ENCODE data around the gene LTBP1. TPM values are rescaled to one million over a fixed set of nuclear protein-coding genes. Genes with fewer than 3 reads are reported as not detected.
"Not testable (repeated sequence)": the region's sequence is repeated elsewhere in the genome, so short reads cannot be mapped to it uniquely, and the experiment has no call there.

The LTBP1 gene
- total RNA-seq, 2 experiments from 2014 or later: 0.37 to 0.50 TPM

DNA sequence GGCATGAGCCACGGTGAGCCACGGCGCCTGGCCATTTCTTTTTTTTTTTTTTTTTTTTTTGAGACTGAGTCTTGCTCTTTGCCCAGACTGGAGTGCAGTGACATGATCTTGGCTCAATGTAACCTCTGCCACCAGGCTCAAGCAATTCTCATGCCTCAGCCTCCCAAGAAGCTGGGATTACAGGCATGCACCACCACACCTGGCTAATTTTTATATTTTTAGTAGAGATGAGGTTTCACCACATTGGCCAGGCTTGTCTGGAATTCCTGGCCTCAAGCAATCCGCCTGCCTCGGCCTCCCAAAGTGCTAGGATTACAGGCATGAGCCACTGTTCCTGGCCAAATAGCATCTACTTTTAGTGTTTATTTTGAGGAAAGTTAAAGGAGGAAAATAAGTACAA, 25.3 kb upstream of the LTBP1 start:
- H3K36me3 Mint-ChIP-seq; H3K9me3 Mint-ChIP-seq (ENCODE audit: low read depth); ATAC-seq; H3K4me3 Mint-ChIP-seq; CTCF ChIA-PET; H3K4me1 Mint-ChIP-seq; H3K27ac Mint-ChIP-seq: not testable (repeated sequence)
- H3K27me3 Mint-ChIP-seq: peaks cover 11% of the 10 kb centered on the region
- DNase-seq: peak; percentile 1

DNA sequence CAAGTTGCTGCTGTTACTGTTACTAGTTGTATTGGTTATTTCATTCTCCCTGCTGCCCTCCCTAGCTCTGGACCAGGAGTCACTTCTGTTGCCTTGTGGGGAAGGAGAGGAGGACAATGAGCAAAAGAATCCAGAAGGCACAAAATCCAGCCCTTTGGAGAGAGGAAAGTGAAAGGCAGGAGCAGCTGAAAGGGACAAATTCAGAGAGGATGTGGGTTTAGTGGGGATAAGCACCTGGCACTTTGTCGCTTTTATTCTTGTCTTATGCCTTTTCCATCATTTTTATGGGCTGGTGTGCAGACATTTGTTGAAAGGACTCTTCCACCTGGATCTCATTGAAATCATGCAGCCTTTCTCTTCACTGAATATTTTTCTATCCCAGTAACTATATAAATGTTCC, 24.3 kb upstream of the LTBP1 start:
- Mint-ChIP-seq H3K36me3 (no peaks in the 10 kb centered on the region), H3K9me3 (ENCODE audit: low read depth) (no peaks in the 10 kb centered on the region)

DNA sequence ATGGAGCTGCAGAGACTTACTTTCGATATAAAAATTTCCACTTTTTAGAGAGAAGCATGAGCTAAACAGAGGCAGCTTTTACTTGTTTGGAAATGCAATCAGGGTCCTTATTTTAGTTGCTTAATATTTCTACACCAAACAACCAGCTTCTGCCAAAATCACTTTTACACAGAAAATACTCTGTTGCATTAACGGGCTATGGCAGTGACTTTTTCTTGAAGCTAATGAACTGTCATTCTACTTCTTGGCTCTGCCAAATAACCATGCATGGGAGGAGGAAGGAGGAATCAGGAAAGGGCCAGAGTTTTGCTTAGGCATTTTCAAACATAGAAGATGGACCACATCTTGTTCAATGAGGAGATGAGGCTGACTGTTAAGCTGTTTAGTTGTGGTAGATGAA, 23.6 kb upstream of the LTBP1 start:
- no peak overlapping the region for H3K4me3 Mint-ChIP-seq
- no peak overlapping the region for H3K27ac Mint-ChIP-seq
- ATAC-seq (no peak), DNase-seq (no peak)
- H3K4me1 Mint-ChIP-seq: no peaks in the 10 kb centered on the region
- CTCF ChIA-PET: no interaction called here
- H3K9me3 Mint-ChIP-seq (ENCODE audit: low read depth): no peaks in the 10 kb centered on the region
- H3K27me3 Mint-ChIP-seq: peaks cover 24% of the 10 kb centered on the region
- no peaks in the 10 kb centered on the region for H3K36me3 Mint-ChIP-seq

More for the DNA sequence above, 24.3 kb upstream of the LTBP1 start:
- ATAC-seq: no peak
- DNase-seq: peak; percentile 1
- Mint-ChIP-seq H3K27me3 (peaks cover 20% of the 10 kb centered on the region), H3K4me1 (no peaks in the 10 kb centered on the region), H3K4me3 (no peak overlapping the region), H3K27ac (no peak overlapping the region)
- CTCF ChIA-PET: no interaction called here

DNA sequence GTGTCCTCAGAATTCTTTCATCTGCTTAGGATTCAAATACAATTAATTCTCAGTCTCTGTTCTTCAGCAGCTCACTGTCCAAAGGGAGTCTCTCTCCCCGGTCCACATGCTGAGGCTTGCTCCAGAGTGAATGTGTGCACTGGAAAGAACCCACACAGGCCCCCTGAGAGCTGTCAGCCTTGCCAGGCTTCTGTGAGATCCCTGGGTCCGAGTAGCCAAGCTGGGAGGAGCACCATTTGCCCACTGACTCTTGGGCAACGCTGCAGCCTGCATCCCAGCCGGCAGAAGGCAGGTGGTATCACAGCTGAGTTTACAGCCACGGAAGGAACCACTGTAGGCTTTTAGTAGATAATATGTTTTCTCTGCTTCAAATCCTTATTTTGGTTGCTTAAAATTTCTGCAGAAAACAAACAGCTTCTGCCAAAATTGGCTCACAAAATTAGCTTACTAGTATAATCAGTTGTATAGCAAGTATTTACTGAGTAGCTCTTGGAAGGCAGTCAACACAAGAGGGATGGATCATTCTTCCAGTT, 21.4 kb upstream of the LTBP1 start:
- no peaks in the 10 kb centered on the region for H3K4me1 Mint-ChIP-seq
- CTCF ChIA-PET: no interaction called here
- peaks cover 24% of the 10 kb centered on the region for H3K27me3 Mint-ChIP-seq

DNA sequence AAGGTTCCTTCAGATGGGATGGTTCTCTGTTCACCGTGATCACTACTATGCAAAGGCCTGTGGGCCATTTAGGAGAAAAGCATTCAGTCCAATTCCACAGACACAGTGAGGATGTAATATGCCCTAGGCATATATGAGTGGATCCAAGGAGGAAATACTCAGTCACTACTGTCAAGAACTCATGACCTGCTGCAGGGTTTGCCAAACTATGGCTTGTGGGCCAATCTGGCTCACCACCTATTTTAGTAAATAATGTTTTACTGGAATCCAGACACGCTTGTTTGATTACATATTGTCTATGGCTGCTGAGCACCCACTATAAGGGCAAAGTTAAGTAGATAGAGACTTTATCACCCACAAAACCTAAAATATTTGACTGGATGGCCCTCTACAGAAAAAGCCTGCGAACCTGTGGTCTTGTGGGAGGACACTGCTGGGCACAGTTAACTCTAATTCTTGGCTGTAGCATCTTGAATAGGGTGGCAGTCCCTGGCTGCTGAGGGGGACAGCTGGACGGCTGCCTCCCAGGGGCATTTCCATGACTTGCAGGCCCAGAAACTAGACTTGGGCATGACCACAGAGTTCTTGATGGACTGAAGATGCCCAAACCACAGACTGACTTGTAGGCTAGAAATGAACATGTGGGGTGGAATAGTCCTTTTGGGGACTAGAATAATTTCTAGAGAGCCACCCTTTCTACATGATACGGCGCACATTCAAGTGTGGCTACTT, 20.6 kb upstream of the LTBP1 start:
- peaks cover 24% of the 10 kb centered on the region for H3K27me3 Mint-ChIP-seq
- CTCF ChIA-PET: no interaction called here
- no peak for ATAC-seq

More for the DNA sequence above, 21.4 kb upstream of the LTBP1 start:
- ATAC-seq (no peak), DNase-seq (peak; percentile 31)
- H3K36me3 Mint-ChIP-seq: no peaks in the 10 kb centered on the region
- no peaks in the 10 kb centered on the region for H3K9me3 Mint-ChIP-seq (ENCODE audit: low read depth)
- H3K27ac Mint-ChIP-seq: no peak overlapping the region
- no peak overlapping the region for H3K4me3 Mint-ChIP-seq

DNA sequence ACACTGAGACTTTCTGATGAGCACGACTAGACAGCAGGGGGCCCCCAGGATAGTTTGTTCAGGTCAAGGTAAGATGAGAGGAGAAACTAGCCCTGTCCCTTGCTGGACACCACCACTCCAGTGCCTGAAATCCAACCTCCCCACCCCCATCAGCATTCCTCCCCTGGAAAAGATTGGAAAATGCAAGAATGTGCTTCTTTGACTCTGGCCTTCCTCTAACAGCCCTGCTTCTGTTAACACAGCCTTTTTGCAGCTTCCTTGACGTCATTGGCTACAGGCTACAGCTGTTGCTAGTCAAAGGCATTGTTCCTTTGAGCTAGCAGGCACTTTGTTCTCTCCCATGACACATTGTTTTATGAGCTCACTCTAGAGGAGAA, 20.1 kb upstream of the LTBP1 start:
- no peaks in the 10 kb centered on the region for H3K9me3 Mint-ChIP-seq (ENCODE audit: low read depth)
- DNase-seq (no peak), ATAC-seq (no peak)
- H3K4me1 Mint-ChIP-seq: no peaks in the 10 kb centered on the region
- no peaks in the 10 kb centered on the region for H3K36me3 Mint-ChIP-seq
- CTCF ChIA-PET: no interaction called here
- no peak overlapping the region for H3K27ac Mint-ChIP-seq
- peaks cover 27% of the 10 kb centered on the region for H3K27me3 Mint-ChIP-seq
- H3K4me3 Mint-ChIP-seq: no peak overlapping the region

More for the DNA sequence above, 20.6 kb upstream of the LTBP1 start:
- Mint-ChIP-seq H3K4me1 (no peaks in the 10 kb centered on the region), H3K4me3 (no peak overlapping the region), H3K36me3 (no peaks in the 10 kb centered on the region), H3K27ac (no peak overlapping the region), H3K9me3 (ENCODE audit: low read depth) (no peaks in the 10 kb centered on the region)
- peak; percentile 29 for DNase-seq

DNA sequence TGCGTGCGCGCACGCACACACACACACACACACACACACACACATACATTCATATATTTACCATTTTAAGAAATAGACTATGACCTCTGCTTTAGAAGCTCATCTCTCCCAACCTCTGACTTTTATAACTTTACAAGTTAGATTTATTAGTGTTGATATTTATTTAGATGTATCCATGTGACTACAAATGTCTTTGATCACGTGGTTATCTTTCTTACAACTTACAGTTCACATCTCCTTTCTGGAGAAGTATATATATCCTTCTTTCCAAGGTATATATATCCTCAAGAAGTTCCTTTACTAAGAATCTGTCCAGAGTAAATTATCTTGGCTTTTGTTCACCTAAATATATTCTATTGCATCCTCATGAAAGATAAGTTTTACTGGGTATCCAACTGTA, 16.3 kb upstream of the LTBP1 start:
- Mint-ChIP-seq H3K4me3 (no peak overlapping the region), H3K27ac (no peak overlapping the region), H3K9me3 (ENCODE audit: low read depth) (no peaks in the 10 kb centered on the region), H3K4me1 (no peaks in the 10 kb centered on the region), H3K27me3 (peaks cover 27% of the 10 kb centered on the region), H3K36me3 (no peaks in the 10 kb centered on the region)
- CTCF ChIA-PET: no interaction called here
- ATAC-seq (no peak), DNase-seq (no peak)

DNA sequence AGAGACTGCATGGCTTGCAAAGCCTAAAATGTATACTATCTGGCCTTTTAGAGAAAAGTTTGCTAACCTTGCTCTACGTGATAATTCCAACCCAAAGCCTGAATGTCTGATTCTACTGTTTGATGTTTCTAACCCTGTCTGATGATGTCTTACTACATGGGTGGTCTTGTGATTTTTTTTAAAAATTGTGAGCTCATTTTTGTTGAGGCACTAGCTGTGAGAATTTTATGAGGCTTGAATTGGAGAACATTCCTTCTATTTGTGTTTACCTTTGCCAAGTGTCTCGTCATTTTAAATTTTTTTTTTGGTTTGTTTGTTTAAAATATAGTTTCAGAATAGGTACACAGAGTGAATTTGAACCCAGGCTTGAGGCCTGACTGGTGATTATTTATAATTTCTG, 15.2 kb upstream of the LTBP1 start:
- no peaks in the 10 kb centered on the region for H3K9me3 Mint-ChIP-seq (ENCODE audit: low read depth)
- no peaks in the 10 kb centered on the region for H3K4me1 Mint-ChIP-seq
- H3K4me3 Mint-ChIP-seq: no peak overlapping the region
- H3K36me3 Mint-ChIP-seq: no peaks in the 10 kb centered on the region
- DNase-seq (no peak), ATAC-seq (no peak)
- H3K27ac Mint-ChIP-seq: no peak overlapping the region
- CTCF ChIA-PET: no interaction called here
- H3K27me3 Mint-ChIP-seq: peaks cover 32% of the 10 kb centered on the region

DNA sequence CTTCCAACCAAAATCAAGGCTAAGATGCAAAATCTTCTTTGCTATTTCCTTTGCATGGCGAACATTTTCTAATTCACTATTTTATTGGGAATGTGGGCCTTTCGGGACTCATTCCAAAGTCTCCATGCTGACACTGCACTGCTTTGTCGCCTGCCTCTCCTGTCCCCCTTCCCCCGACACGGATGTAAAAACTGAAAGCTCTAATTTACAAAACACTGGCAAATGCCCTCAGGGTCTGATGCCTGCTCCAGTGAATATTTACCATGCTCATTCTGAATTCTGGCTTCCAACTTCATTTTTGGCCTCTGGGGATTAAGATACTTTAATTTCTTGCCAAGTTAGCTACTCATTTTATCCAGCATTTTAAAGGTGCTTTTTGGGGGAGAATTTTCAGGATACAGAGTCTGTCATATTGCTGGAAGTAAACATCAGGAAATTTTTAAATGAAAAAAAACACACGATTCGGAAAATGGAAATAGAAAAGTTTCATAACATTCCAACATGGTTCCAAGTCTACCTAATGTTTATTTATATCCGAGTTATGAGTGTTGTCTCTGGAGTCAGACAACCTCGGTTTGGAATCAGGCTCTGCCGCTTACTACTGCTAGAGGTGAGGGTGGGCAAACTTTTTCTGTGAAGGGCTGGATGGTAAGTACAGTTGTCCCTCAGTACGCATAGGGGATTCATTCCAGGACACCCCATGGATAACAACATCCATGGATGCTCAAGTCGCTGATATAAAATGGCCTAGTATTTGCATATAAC, 14.6 kb upstream of the LTBP1 start:
- DNase-seq (peak; percentile 3), ATAC-seq (no peak)
- Mint-ChIP-seq H3K27me3 (peaks cover 30% of the 10 kb centered on the region), H3K27ac (no peak overlapping the region), H3K4me1 (no peaks in the 10 kb centered on the region), H3K36me3 (no peaks in the 10 kb centered on the region), H3K9me3 (ENCODE audit: low read depth) (no peaks in the 10 kb centered on the region), H3K4me3 (no peak overlapping the region)
- CTCF ChIA-PET: no interaction called here

DNA sequence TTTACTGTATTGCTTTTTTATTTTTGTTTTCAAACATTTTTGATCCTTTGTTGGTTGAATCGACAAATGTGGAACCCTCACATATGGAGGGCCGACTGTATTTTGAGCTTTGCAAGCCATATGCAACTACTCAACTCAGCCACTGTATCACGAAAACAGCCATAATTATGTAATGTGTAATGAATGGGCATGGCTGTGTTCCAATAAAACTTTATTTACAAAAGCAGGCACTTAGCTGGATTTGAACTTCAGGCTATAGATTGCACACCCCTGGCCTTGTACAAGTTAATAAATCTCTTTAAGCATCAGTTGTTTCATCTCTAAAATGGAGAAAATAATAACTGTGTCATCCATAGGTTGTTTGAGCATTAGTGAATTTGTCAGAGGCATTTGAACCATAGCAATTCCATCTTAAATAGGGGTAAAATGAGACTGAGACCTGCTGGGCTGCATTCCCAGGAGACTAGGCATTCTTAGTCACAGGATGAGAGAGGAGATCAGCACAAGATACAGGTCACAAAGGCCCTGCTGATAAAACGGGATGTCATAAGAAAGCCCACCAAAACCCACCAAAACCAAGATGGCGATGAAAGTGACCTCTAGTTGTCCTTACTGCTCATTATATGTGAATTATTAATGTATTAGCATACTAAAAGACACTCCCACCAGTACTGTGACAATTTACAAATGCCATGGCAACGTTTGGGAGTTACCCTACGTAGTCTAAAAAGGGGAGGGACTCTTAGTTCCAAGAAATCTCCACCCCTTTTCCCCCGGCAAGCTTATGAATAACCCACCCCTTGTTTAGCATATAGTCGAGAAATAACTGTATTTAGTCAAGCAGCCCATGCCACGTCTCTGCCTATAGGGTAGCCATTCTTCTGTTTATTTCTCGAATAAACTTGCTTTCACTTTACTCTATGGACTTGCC, 13.7 kb upstream of the LTBP1 start:
- Mint-ChIP-seq H3K36me3 (no peaks in the 10 kb centered on the region), H3K4me3 (no peak overlapping the region), H3K27ac (no peak overlapping the region), H3K27me3 (peaks cover 27% of the 10 kb centered on the region), H3K9me3 (ENCODE audit: low read depth) (no peaks in the 10 kb centered on the region), H3K4me1 (no peaks in the 10 kb centered on the region)
- CTCF ChIA-PET: interaction anchor here (0.6 kb wide), 1 partner anchor 607 kb away, joined by 3 read pairs; no protein-coding TSS in a partner anchor
- no peak for ATAC-seq
- DNase-seq: peak; percentile 4

DNA sequence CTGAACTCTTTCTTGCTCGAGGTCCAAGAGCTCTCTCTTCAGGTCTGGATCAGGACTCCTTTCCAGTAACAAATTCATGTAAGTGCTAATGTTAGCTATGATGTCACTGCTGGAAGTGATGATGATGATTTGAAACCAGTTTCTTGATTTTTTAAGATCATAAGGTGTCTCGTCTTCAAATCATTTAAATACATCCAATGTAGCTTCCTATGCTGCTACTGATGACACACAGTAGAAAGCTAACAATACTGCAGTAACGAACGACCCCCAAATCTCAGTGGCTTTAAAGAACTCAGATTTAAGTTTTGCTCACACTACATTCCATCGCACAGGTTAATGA, 13.0 kb upstream of the LTBP1 start:
- Mint-ChIP-seq H3K27me3 (peaks cover 29% of the 10 kb centered on the region), H3K4me1 (no peaks in the 10 kb centered on the region), H3K27ac (no peak overlapping the region), H3K9me3 (ENCODE audit: low read depth) (no peaks in the 10 kb centered on the region), H3K4me3 (no peak overlapping the region), H3K36me3 (no peaks in the 10 kb centered on the region)
- ATAC-seq (no peak), DNase-seq (no peak)
- CTCF ChIA-PET: interaction anchor here (0.6 kb wide), 1 partner anchor 607 kb away, joined by 3 read pairs; no protein-coding TSS in a partner anchor

DNA sequence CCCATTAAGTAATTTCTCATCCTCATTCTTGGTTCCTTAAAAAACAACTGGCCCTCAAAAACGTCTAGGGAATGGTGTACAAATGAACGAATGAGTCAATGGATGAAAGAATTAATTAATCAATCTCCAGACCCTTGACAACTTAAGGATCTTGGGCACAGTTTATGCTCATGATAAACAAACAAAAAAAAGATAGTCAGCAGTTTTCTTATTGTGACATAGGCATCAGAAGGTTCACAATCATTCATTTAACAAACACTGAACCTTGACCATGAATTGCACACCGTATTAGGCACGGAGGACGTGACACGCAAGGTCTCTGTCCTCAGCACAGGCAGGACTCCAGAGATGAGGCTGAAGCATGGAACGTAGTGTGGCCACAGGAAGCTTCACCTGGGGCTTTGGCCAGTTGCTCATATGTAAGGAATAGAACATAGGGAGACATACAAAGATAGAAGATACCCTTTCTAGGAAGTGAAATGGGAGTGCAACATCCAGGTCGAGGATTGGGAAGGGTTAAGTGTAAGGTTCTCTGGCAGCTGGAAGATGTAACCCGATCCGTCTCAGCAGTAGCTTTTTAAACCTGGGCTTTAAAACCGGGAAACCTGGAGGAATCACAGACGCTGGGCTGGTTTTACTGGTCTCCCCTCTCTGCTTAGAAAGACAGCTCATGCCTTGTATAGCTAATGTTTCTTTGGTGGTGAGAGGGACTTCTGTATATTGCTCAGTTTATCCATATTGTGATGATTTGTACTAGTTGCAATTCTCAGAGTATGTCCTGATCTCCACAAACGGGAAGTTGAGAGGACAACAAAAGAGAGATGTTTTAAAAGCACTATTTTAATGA, 8.9 kb upstream of the LTBP1 start:
- Mint-ChIP-seq H3K9me3 (ENCODE audit: low read depth) (no peaks in the 10 kb centered on the region), H3K27me3 (peaks cover 28% of the 10 kb centered on the region), H3K4me1 (no peaks in the 10 kb centered on the region), H3K27ac (no peak overlapping the region), H3K36me3 (no peaks in the 10 kb centered on the region), H3K4me3 (no peak overlapping the region)
- ATAC-seq (no peak), DNase-seq (no peak)
- CTCF ChIA-PET: no interaction called here

DNA sequence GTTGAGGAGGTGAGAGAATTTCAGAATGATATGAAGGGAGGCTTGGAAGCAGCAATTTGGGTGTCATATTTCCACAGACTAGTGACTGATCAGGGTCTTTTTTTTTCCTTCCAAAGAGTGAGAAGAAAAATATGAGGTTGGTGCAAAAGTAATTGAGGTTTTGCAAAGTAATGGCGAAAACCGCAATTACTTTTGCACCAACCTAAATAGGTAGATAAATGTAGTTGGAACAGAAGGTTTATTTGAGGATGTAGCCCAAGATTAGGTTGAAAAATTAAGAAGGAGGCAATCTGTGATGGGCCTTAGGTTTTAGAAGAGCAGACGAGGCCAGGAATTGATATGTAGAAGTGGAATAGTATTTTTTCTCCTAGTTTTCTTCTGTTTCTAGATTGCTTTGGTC, 7.8 kb upstream of the LTBP1 start:
- CTCF ChIA-PET: no interaction called here
- DNase-seq: no peak
- no peak for ATAC-seq
- no peaks in the 10 kb centered on the region for H3K9me3 Mint-ChIP-seq (ENCODE audit: low read depth)
- no peaks in the 10 kb centered on the region for H3K4me1 Mint-ChIP-seq
- no peak overlapping the region for H3K4me3 Mint-ChIP-seq
- no peak overlapping the region for H3K27ac Mint-ChIP-seq
- no peaks in the 10 kb centered on the region for H3K36me3 Mint-ChIP-seq
- peaks cover 32% of the 10 kb centered on the region for H3K27me3 Mint-ChIP-seq
